ENCODE results near the gene HSPBP1. TPM values are rescaled to one million over a fixed set of nuclear protein-coding genes. Genes with fewer than 3 reads are reported as not detected.

Gene HSPBP1
- polyA plus RNA-seq, 3 donors, result 12.3 to 17.0 (median 15.3) TPM

- intact Hi-C loops (cut with micrococcal nuclease), result no loop called here
- DNase-seq, result no peak
- H3K27ac ChIP-seq (ENCODE audit: low read depth in 1 of 2, low read length in 2 of 2), result no peak overlapping the region
- H3K27me3 Mint-ChIP-seq (ENCODE audit: low read depth in 3 of 3), result peaks cover 0 to 3% (median 2%) of the 10 kb centered on the region in 3 donors
- WGBS (ENCODE audit: insufficient coverage), result 100% methylated on average over 7 of the region's 11 CpGs
- no peak overlapping the region for H3K4me2 ChIP-seq (replicated peaks; ENCODE audit: extremely low read depth, low read length, poor library complexity, severe bottlenecking)
- peaks cover 9 to 12% of the 10 kb centered on the region in 2 donors for H3K36me3 Mint-ChIP-seq
- H2AFZ ChIP-seq (ENCODE audit: insufficient read depth, low read depth, low read length, poor library complexity, severe bottlenecking), result no peak overlapping the region
- H3K79me2 ChIP-seq (ENCODE audit: insufficient read depth, low read length), result no peaks in the 10 kb centered on the region
- no peaks in the 10 kb centered on the region for H3K4me1 ChIP-seq (ENCODE audit: control insufficient read depth in 1 of 2, insufficient read depth in 2 of 2, low read length in 2 of 2)
- no peak overlapping the region for H3K27ac Mint-ChIP-seq
- H3K4me3 Mint-ChIP-seq, result no peak overlapping the region
- peaks cover 26% of the 10 kb centered on the region for H4K20me1 ChIP-seq (ENCODE audit: insufficient read depth, low read length)
- TF ChIP-seq, protein P1, sequence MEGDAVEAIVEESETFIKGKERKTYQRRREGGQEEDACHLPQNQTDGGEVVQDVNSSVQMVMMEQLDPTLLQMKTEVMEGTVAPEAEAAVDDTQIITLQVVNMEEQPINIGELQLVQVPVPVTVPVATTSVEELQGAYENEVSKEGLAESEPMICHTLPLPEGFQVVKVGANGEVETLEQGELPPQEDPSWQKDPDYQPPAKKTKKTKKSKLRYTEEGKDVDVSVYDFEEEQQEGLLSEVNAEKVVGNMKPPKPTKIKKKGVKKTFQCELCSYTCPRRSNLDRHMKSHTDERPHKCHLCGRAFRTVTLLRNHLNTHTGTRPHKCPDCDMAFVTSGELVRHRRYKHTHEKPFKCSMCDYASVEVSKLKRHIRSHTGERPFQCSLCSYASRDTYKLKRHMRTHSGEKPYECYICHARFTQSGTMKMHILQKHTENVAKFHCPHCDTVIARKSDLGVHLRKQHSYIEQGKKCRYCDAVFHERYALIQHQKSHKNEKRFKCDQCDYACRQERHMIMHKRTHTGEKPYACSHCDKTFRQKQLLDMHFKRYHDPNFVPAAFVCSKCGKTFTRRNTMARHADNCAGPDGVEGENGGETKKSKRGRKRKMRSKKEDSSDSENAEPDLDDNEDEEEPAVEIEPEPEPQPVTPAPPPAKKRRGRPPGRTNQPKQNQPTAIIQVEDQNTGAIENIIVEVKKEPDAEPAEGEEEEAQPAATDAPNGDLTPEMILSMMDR (IDR thresholded peaks at IDR 0.05), result no peak
- peaks cover 0 to 13% (median 6%) of the 10 kb centered on the region in 7 donors for H3K9me3 Mint-ChIP-seq
- H3K27me3 ChIP-seq (ENCODE audit: control insufficient read depth in 2 of 2, insufficient read depth in 2 of 2, low read length in 2 of 2), result no peaks in the 10 kb centered on the region
- no peak overlapping the region for H3K4me3 ChIP-seq (replicated peaks in 1 of 3; ENCODE audit: low read depth in 2 of 3, low read length in 3 of 3)
- peaks cover 5% of the 10 kb centered on the region for H3K4me1 Mint-ChIP-seq
- H3K9me3 ChIP-seq (replicated peaks in 1 of 2; ENCODE audit: control insufficient read depth in 1 of 2, insufficient read depth in 1 of 2, low read length in 2 of 2), result peaks cover 0 to 13% of the 10 kb centered on the region in 2 donors
- H3K36me3 ChIP-seq (replicated peaks in 1 of 2; ENCODE audit: control insufficient read depth in 1 of 2, insufficient read depth in 2 of 2, low read length in 2 of 2), result peaks cover 8 to 9% of the 10 kb centered on the region in 2 donors
- H3K9ac ChIP-seq (ENCODE audit: insufficient read depth, low read length, poor library complexity, severe bottlenecking), result no peak overlapping the region
Observed at GRCh38 chr19:55308281-55308680, 28.4 kb upstream of the HSPBP1 start.

- TF ChIP-seq, protein P1 (IDR thresholded peaks at IDR 0.05), result no peak
- intact Hi-C loops (cut with micrococcal nuclease), result no loop called here
- H3K79me2 ChIP-seq (ENCODE audit: insufficient read depth, low read length), result no peaks in the 10 kb centered on the region
- H3K4me2 ChIP-seq (replicated peaks; ENCODE audit: extremely low read depth, low read length, poor library complexity, severe bottlenecking), result no peak overlapping the region
- H3K27me3 ChIP-seq (ENCODE audit: control insufficient read depth in 2 of 2, insufficient read depth in 2 of 2, low read length in 2 of 2), result no peaks in the 10 kb centered on the region
- H3K4me3 ChIP-seq (replicated peaks in 1 of 3; ENCODE audit: low read depth in 2 of 3, low read length in 3 of 3), result no peak overlapping the region
- peaks cover 0 to 13% (median 6%) of the 10 kb centered on the region in 7 donors for H3K9me3 Mint-ChIP-seq
- no peak for DNase-seq
- peaks cover 0 to 13% of the 10 kb centered on the region in 2 donors for H3K9me3 ChIP-seq (replicated peaks in 1 of 2; ENCODE audit: control insufficient read depth in 1 of 2, insufficient read depth in 1 of 2, low read length in 2 of 2)
- no peaks in the 10 kb centered on the region for H3K36me3 ChIP-seq (replicated peaks in 1 of 2; ENCODE audit: control insufficient read depth in 1 of 2, insufficient read depth in 2 of 2, low read length in 2 of 2)
- peaks cover 13% of the 10 kb centered on the region for H4K20me1 ChIP-seq (ENCODE audit: insufficient read depth, low read length)
- H3K27ac ChIP-seq (ENCODE audit: low read depth in 1 of 2, low read length in 2 of 2), result no peak overlapping the region
- no peak overlapping the region for H3K4me3 Mint-ChIP-seq
- H3K27me3 Mint-ChIP-seq (ENCODE audit: low read depth in 3 of 3), result peaks cover 0 to 3% (median 2%) of the 10 kb centered on the region in 3 donors
- no peak overlapping the region for H2AFZ ChIP-seq (ENCODE audit: insufficient read depth, low read depth, low read length, poor library complexity, severe bottlenecking)
- WGBS (ENCODE audit: insufficient coverage), result 100% methylated on average over 2 of the region's 3 CpGs
- H3K4me1 Mint-ChIP-seq, result peaks cover 8% of the 10 kb centered on the region
- no peak overlapping the region for H3K9ac ChIP-seq (ENCODE audit: insufficient read depth, low read length, poor library complexity, severe bottlenecking)
- H3K27ac Mint-ChIP-seq, result no peak overlapping the region
- peaks cover 0 to 3% of the 10 kb centered on the region in 2 donors for H3K36me3 Mint-ChIP-seq
- H3K4me1 ChIP-seq (ENCODE audit: control insufficient read depth in 1 of 2, insufficient read depth in 2 of 2, low read length in 2 of 2), result peaks cover 6% of the 10 kb centered on the region in 2 donors
Observed at GRCh38 chr19:55306712-55307111, 26.8 kb upstream of the HSPBP1 start.
